ENCODE measurements around the gene XPR1. TPM values are rescaled to one million over a fixed set of nuclear protein-coding genes. Genes with fewer than 3 reads are reported as not detected.

The XPR1 gene
- total RNA-seq, 1 donor from 2014 or later = 62.1 TPM

DNA sequence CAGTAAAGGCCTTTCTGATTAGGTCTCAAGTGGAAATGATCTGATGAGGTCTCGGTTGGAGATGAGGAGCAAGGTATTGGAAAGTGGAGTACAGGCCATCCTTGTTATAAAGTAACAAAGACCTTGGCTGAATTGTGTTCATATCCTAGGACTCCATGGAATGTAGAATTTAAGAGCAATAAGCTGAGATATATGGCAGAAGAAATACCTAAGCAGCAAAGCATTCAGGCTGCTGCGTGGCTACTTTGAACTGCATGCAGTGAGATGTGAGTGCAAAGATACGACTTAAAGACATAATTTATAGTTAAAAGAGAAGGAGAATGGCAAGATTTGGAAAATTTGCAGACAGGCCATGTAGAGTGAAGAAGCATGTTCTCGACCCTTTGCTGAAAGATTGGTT is 11.2 kb upstream of the XPR1 start:
- TF ChIP-seq, protein P1, sequence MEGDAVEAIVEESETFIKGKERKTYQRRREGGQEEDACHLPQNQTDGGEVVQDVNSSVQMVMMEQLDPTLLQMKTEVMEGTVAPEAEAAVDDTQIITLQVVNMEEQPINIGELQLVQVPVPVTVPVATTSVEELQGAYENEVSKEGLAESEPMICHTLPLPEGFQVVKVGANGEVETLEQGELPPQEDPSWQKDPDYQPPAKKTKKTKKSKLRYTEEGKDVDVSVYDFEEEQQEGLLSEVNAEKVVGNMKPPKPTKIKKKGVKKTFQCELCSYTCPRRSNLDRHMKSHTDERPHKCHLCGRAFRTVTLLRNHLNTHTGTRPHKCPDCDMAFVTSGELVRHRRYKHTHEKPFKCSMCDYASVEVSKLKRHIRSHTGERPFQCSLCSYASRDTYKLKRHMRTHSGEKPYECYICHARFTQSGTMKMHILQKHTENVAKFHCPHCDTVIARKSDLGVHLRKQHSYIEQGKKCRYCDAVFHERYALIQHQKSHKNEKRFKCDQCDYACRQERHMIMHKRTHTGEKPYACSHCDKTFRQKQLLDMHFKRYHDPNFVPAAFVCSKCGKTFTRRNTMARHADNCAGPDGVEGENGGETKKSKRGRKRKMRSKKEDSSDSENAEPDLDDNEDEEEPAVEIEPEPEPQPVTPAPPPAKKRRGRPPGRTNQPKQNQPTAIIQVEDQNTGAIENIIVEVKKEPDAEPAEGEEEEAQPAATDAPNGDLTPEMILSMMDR (IDR thresholded peaks at IDR 0.05; ENCODE audit: partially characterized antibody, unreplicated experiment) = no peak
- H3K27ac Mint-ChIP-seq (ENCODE audit: unreplicated experiment) = no peak overlapping the region
- H3K27me3 Mint-ChIP-seq (ENCODE audit: unreplicated experiment) = no peaks in the 10 kb centered on the region
- H3K9me3 Mint-ChIP-seq (ENCODE audit: unreplicated experiment) = peaks cover 2% of the 10 kb centered on the region
- DNase-seq = no peak
- H3K4me1 Mint-ChIP-seq (ENCODE audit: low read depth, unreplicated experiment) = no peaks in the 10 kb centered on the region
- no peaks in the 10 kb centered on the region for H3K36me3 Mint-ChIP-seq (ENCODE audit: unreplicated experiment)
- no peak overlapping the region for H3K4me3 Mint-ChIP-seq (ENCODE audit: unreplicated experiment)

DNA sequence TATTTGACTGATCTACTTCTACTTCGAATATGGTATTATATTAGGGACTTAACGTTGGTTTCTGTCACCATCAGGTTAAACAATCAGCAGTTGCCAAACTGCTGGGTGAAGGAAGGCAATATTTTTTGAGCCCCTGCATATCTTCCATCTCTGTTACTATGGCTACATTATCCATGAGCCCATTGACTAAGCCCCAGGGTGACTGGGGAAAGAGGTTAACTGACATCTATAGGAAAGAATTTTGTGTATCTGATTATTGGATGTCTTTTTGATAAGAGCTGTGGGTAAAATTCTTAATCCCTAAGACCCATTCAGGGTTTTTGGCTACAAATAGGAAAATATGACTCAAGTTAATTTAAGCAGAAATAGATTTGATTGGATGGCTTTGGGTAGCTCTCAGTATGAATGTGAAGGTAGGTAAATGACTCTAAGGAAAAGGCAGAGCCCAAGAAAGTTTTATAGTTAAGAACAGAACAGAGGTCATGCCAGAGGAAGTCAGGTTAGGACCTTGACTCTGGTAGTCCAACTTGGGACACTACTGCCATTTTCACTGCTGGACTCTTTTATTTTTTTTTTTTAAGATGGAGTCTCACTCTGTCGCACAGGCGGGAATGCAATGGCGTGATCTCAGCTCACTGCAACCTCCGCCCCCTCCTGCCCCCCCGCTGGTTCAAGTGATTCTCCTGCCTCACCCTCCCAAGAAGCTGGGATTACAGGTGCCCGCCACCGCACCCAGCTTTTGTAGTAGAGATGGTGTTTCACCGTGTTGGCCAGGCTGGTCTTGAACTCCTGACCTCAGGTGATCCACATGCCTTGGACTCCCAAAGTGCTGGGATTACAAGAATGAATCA is 8.9 kb upstream of the XPR1 start:
- no peak overlapping the region for H3K4me3 Mint-ChIP-seq (ENCODE audit: unreplicated experiment)
- no peak for DNase-seq
- H3K27me3 Mint-ChIP-seq (ENCODE audit: unreplicated experiment) = no peaks in the 10 kb centered on the region
- no peaks in the 10 kb centered on the region for H3K4me1 Mint-ChIP-seq (ENCODE audit: low read depth, unreplicated experiment)
- H3K9me3 Mint-ChIP-seq (ENCODE audit: unreplicated experiment) = peaks cover 2% of the 10 kb centered on the region
- TF ChIP-seq, protein P1 (IDR thresholded peaks at IDR 0.05; ENCODE audit: partially characterized antibody, unreplicated experiment) = no peak
- no peaks in the 10 kb centered on the region for H3K36me3 Mint-ChIP-seq (ENCODE audit: unreplicated experiment)
- no peak overlapping the region for H3K27ac Mint-ChIP-seq (ENCODE audit: unreplicated experiment)

DNA sequence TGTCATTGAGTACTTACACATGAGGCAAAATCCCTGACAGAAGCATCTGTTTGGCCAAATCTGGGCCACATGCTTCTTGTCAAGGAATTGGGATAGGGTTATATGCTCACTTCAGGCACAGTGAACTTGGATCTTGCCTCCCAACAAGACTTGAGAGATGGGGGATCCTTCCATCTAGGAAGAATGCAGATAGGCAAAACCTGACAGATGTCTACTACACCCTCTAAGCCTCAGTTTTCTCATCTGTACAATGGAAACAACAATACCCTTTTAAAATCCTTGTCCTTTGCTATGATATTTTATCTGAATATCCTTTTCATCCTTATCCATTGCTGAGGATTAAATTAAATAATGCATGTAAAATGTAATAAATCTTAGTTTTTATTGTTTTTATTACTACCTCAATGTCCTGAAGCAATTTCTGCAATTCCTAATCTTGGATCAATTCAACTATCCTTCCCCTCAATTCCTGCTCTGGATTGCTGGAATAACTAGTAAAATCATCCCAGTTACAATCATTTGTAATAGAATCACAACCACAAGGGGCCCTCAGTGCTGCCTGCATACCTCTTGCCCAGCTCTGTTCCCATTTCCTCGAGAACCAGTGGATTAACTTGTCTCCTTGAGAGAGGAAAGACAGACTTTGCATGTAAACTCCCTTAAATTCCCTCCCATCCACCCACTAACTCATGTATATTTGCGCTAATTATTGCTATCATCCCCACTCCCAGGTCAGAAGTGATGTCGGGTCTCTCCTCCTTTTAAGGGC is 8.1 kb upstream of the XPR1 start:
- TF ChIP-seq, protein P1 (IDR thresholded peaks at IDR 0.05; ENCODE audit: partially characterized antibody, unreplicated experiment) = no peak
- H3K27ac Mint-ChIP-seq (ENCODE audit: unreplicated experiment) = no peak overlapping the region
- H3K9me3 Mint-ChIP-seq (ENCODE audit: unreplicated experiment) = peaks cover 2% of the 10 kb centered on the region
- no peaks in the 10 kb centered on the region for H3K36me3 Mint-ChIP-seq (ENCODE audit: unreplicated experiment)
- no peaks in the 10 kb centered on the region for H3K4me1 Mint-ChIP-seq (ENCODE audit: low read depth, unreplicated experiment)
- no peak for DNase-seq
- no peak overlapping the region for H3K4me3 Mint-ChIP-seq (ENCODE audit: unreplicated experiment)
- H3K27me3 Mint-ChIP-seq (ENCODE audit: unreplicated experiment) = peaks cover 3% of the 10 kb centered on the region

DNA sequence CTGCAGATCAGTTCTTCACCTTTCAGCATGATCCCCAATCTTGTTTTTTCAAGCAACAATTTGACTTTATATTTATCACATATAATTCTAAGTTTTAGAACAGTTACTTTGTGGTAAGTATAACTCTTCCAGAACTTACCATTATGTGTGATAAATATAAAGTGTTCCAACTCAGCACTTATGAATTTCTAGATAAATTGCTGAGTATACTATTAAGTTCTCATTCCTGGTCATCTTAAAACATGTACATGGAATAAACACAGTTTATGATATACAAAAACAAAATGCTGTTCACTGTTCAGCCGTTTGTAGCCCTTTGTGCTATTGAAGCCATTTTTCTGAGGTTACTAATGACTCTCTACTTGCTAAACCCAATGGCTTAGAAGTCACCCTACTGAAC is 5.1 kb upstream of the XPR1 start:
- no peak for DNase-seq
- Mint-ChIP-seq H3K4me3 (ENCODE audit: unreplicated experiment) (no peak overlapping the region), H3K27ac (ENCODE audit: unreplicated experiment) (no peak overlapping the region)

More for the DNA sequence above, 5.1 kb upstream of the XPR1 start:
- Mint-ChIP-seq H3K27me3 (ENCODE audit: unreplicated experiment) (peaks cover 5% of the 10 kb centered on the region), H3K4me1 (ENCODE audit: low read depth, unreplicated experiment) (peaks cover 5% of the 10 kb centered on the region), H3K36me3 (ENCODE audit: unreplicated experiment) (no peaks in the 10 kb centered on the region), H3K9me3 (ENCODE audit: unreplicated experiment) (peaks cover 5% of the 10 kb centered on the region)
- TF ChIP-seq, protein P1 (IDR thresholded peaks at IDR 0.05; ENCODE audit: partially characterized antibody, unreplicated experiment) = no peak
